HG02970 (cell line): ENCODE measurements around the gene TMEM47.

Source experiments
- ATAC-seq: cut with Tn5 transposase; IDR thresholded peaks from one replicate; pipeline ENCODE4 v1.9.1; 2021; ENCODE audit warnings: mild to moderate bottlenecking, moderate library complexity, moderate number of reproducible peaks; ENCODE audit not compliant: unreplicated experiment, low FRiP score

Gene TMEM47

DNA sequence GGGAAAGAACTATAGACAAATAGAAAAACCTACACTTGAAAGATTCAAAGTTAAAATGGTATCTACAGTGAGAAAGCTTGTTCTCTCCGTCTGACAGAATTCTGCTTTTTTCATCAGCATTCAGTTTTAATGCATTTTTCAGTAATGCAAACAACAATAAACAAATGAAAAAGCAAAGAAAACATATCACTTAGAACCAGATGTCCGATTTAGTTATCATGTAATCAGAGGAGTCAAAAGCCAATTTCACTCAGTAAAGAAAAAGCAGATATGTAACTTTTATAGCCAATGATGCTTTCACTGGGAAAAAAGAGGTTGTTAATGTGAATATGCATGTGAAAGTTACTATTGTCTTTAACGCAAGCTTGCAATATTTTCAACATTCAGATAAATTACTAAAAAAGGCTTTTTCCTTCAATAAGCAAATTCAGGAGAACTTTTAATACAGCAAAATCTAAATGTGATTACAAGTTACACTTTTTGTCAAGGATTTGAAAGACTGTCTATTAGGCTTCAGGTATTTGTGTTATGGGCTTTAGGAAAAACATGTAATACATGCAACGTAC is 70.7 kb downstream of the TMEM47 start:
- ATAC-seq, result no peak

DNA sequence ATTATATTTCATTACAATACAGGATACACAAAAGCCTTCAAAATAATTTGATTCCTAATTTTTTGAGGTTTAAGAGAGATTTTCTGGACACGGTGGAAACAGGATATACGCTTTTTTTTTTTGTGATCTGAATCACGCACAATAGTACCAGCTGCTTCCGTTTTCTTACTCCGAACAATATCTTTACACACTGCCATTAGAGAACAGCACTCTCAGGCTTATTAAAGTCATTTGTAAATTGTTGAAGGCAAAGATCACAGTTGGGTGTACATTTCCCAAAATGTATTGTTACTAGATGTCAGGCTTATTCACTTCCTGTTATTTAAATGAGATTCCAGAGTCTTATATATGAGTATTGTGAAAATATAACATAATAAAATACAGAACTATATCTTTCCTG is 71.5 kb downstream of the TMEM47 start:
- ATAC-seq, result no peak

DNA sequence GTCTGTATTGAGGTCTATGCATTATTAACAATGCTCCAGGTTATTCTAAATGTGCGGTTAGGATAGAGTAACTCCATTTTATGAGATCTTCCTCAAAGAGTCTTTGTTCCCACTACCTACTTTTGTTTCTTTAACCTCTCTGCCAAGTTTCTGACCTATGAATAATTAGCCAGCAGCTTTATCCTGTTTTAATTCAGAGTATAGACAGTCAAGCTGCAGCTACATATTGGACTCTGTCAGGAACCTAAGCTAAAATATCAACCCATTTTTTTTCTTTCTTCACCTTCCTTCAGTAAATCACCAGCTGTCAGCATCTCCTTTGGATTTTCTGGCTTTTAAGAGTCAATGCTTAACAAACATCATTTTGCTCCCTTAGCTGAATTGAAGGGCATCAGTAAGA is 72.3 kb downstream of the TMEM47 start:
- no peak for ATAC-seq

DNA sequence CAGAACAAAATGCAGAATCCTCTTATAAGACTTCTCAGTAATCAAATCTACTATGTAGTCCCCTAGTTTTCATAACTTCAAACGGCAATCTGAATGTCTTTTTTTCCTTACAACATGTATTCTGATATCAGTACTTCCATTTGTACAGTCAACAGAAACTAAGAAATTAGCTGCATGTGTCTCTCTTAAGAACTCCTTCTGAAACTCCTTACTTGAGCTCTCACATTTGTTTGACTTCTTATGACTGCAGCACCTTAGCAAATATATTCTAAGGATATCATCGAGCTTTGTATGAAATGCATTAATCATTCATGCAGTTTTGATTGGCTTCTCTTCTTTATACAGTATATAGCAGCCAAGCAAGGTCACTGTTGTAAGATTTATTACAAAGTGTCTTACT is 77.0 kb downstream of the TMEM47 start:
- no peak for ATAC-seq

DNA sequence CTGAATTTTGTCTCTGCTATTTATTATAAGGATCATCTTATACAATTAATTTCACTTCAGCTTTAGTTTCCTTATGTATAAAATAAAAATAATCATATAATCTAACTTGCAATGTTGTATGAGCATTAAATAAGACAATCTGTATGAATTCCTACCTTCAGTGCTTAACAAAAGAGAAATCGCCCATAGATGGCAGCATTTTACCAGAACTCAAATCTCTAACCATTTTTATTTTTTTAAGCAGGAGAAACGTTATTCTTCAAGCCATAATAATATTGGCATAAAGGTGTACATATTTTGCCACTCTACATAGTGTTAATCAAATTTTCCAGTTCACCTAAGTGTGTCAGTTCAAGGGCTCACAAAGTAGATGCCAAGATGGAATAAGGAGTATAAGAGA is 78.8 kb downstream of the TMEM47 start:
- no peak for ATAC-seq
